ENCODE results near the gene SEPTIN8.

GRCh38 chr5:132782101-132782500, 5.1 kb upstream of the SEPTIN8 start:
- no peak for TF ChIP-seq EZH2 (IDR thresholded peaks at IDR 0.05; ENCODE audit: insufficient read depth, poor library complexity, severe bottlenecking)
- TF ChIP-seq EZH2phosphoT487 (IDR thresholded peaks at IDR 0.05; ENCODE audit: insufficient read depth, low read depth), result no peak

All from GM23248 (cell line).